A549 treated with RU486 at 1 μM for 4 hours (cell line): Measurements from ENCODE around the gene PDZK1IP1. TPM values are rescaled to one million over a fixed set of nuclear protein-coding genes. Genes with fewer than 3 reads are reported as not detected.

Experiments used
- total RNA-seq: library from RNA; stranded (reverse); fragments of 200-300 nt; extraction: Qiagen RNA extraction; gene quantifications from 5 replicates; pipeline ENCODE4 v1.2.3, GENCODE V29; 2022; ENCODE audit warnings: low read depth

Gene PDZK1IP1, protein sequence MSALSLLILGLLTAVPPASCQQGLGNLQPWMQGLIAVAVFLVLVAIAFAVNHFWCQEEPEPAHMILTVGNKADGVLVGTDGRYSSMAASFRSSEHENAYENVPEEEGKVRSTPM
- 5.3 to 10.5 TPM (median 7.8 TPM) in 5 replicates for total RNA-seq

DNA sequence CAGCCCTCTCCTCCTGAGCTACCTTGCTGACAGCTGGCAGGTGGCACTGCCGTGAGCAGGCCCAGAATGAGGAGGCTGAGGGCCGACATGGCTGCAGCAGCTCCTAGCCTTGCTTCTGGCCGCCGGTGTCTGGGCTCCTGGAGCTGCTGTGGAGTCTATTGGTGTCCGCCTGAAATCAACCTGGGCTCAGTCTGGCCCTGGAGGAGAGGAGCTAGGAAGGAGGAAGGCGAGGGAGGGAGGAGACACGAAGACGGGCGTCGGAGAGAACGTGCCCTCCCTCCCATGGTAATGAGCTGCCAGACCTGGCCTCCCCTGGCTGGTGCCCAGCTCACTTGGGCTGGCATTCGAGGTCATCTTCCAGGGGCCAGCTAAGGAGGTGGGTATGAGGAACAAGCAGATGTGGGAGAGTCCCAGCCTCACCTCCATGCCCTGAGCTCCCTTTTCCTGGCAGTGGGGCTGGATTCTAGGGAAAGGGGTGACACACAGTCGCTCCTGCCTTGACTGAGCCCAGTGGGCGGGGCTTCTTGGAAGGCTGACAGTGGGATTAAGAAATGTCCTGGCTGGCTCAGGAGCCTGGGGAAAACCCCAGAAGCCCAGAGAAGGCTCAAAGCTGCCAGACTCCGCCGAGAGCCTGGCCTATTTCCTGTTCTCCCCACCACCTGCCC lies at the start of gene PDZK1IP1:
TSS of gene PDZK1IP1 (minus strand) at position 193 of the 665 bp plus-strand sequence. CDS start at position 89, 104 bp downstream.

DNA sequence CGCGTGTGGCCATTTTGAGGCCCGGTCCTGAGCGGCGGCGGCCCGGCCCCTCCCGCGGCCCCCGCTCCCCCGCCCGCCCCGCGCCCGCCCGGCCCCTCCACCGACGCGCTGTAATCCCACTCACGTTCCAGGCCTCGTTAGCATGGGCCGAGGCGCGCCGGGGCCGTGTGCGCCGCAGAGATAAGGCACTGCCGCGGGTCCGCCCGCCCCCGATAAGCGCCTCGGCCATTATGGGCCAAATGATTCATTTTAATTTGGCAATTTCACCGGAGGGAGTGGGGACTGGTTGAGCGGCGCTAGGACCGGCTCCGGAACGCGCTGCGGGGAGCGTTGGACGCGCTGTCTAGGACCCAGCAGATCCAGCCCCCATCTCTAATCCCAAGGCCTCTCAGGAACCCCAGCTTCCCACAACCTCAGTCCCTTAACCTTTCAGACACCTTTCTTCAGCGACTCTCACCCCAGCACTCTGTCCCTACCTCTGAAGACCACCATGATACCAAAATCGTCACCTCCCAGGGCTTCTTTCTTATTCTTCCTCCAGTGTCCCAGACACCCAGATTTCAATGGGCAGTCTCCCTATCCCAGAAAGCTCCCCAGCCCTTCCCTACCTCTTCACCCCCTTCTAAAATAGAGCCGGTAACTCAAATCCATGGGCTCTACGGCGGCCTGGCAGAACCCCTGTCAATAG lies 42.5 kb upstream of the PDZK1IP1 start, which contains the start of gene TAL1:
TSS of gene TAL1 (minus strand) at position 39 of the 688 bp plus-strand sequence. CDS start 6,337 bp downstream, outside the sequence.

DNA sequence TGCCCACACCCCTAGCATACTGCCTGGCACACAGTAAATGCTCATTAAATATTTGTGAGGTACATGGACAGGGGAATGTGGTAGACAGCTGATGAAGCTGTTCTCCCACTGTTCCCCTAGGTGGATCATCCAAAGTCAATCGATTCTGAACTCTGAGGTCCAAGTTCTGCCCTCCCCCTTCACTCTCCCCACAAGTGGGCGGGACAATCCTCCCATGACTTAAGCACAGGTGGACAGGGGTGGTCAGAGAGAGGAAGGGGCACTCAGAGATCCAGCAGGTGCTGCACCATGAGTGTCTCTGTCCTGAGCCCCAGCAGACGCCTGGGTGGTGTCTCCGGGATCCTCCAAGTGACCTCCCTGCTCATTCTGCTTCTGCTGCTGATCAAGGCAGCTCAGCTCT lies 52.6 kb downstream of the PDZK1IP1 start, which contains the start of gene CYP4A22:
TSS of gene CYP4A22 (plus strand) at position 244 of the 400 bp plus-strand sequence. CDS start at position 289, 45 bp downstream.

Other genes starting within 250 kb of the PDZK1IP1 start
- gene CYP4A11, start 248.6 kb downstream of the PDZK1IP1 start, total RNA-seq, result not detected in 5 replicates
- 0.07 to 0.08 TPM in 2 of 5 replicates, not detected in the others for gene CYP4X1, start 166.4 kb downstream of the PDZK1IP1 start, total RNA-seq
- gene CYP4Z1, start 122.8 kb downstream of the PDZK1IP1 start, total RNA-seq, result not detected in 5 replicates
- not detected in 5 replicates for gene CYP4A22, start 52.6 kb downstream of the PDZK1IP1 start, total RNA-seq
- 0.03 TPM in 1 of 5 replicates, not detected in the others for gene TAL1, start 42.2 kb upstream of the PDZK1IP1 start, total RNA-seq
- gene STIL, start 124.1 kb upstream of the PDZK1IP1 start, total RNA-seq, result 8.0 to 11.0 TPM (median 10.6 TPM) in 5 replicates
- gene CMPK1, start 143.8 kb upstream of the PDZK1IP1 start, total RNA-seq, result 36.6 to 71.3 TPM (median 69.7 TPM) in 5 replicates
- gene FOXE3, start 226.2 kb upstream of the PDZK1IP1 start, total RNA-seq, result 0.08 to 0.09 TPM in 2 of 5 replicates, not detected in the others
- gene FOXD2, start 248.0 kb upstream of the PDZK1IP1 start, total RNA-seq, result 0.37 to 0.60 TPM (median 0.43 TPM) in 5 replicates